NCI-H345 treated with DMSO at 0.1 percent for 48 hours (cell line): ENCODE results near the gene RNF223.
A peak's percentile ranks its signal among the peaks of the same experiment; 100 is the strongest.

Source experiments
- DNase-seq: peaks from one replicate; lab custom pipeline; 2025; ENCODE audit not compliant: unreplicated experiment; lab: John Stamatoyannopoulos, UW

Gene RNF223

DNA sequence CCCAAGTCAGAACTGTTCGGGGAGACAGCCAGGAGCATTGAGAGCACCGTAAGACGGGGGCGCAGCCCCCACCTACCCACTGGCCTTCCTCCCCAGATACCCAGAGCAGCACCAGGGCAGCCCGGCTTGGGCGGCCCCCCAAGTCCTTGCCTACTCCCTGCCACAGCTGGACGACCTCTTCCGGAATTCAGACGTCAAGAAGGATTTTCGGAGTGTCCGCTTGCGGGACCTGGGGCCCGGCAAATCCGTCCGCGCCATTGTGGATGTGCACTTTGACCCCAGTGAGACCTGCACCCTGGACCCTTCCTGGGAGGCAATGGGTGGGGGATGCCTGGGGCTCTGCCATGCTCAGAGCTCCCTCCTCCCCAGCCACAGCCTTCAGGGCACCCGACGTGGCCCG, 26.7 kb downstream of the RNF223 start:
- no peak for DNase-seq

DNA sequence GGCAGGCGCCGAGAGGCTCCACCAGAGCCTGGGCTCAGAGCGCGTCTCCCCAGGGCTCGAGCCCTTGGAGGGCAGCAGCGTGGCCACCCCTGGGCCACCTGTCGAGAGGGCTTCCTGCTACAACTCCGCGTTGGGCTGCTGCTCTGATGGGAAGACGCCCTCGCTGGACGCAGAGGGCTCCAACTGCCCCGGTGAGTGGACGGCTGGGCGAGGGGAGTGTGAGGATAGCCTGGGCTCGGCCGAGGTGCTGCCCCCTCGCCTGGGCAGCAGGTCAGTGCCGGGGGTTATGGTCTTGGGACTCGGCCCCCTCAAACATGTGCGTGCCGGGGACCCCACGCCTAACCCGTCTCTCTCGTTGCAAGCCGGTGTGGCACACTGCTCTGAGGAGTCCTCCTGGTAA, 27.3 kb downstream of the RNF223 start:
- DNase-seq, result no peak

DNA sequence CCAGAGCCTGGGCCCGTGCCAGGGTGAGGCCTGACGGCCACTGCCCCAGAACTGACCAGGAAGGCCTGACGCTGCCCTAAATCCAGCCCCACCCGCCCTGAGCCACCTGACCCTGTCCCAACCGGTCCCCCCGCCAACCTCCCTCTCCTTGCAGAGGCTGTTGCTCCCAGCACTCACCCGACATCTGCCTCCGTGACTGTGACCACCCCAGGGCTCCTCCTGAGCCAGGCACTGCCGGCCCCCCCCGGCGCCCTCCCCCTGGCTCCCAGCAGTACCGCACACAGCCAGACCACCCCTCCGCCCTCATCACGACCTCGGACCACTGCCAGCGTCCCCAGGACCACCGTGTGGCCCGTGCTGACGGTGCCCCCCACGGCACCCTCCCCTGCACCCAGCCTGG, 27.9 kb downstream of the RNF223 start:
- DNase-seq, result no peak

DNA sequence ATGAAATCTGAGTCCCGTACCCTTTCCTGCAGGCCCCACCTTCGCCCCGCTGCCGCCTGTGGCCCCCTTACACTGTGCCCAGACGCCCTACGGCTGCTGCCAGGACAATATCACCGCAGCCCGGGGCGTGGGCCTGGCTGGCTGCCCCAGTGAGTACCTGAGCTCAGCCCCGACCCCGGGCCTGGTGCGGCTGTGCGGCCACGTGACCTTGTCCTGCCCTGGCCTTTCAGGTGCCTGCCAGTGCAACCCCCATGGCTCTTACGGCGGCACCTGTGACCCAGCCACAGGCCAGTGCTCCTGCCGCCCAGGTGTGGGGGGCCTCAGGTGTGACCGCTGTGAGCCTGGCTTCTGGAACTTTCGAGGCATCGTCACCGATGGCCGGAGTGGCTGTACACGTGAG, 29.0 kb downstream of the RNF223 start:
- DNase-seq, result no peak

DNA sequence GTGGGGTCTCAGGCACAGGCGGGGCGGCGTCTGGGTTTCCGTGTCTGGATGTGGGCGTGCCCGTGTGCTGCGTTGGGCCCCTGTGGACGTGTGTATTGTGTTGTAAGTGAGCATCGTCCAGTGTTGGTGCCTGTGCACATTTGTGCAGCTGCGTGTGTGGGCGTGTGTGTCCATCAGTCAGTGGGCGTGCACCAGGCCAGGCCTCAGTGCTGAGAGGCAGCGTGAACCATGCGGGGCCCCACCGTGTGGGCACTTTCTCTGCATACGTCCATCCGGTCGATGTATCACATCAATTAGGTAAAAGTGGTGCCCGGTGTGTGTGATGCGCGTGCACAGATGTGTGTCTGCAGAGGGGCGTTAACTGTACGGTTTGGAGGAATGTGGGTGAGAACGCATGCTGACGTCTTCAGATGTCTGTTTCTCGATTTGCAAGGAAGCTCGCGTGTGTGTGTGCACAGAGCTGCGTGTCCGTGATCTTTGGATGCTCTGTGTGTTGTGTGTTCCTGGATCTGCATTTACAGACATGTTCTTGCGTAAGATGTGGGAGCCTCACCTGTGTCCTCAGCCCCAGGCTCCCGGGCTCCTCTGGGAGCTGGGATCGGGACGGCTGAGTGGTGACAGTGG, 29.5 kb downstream of the RNF223 start:
- DNase-seq, result no peak

DNA sequence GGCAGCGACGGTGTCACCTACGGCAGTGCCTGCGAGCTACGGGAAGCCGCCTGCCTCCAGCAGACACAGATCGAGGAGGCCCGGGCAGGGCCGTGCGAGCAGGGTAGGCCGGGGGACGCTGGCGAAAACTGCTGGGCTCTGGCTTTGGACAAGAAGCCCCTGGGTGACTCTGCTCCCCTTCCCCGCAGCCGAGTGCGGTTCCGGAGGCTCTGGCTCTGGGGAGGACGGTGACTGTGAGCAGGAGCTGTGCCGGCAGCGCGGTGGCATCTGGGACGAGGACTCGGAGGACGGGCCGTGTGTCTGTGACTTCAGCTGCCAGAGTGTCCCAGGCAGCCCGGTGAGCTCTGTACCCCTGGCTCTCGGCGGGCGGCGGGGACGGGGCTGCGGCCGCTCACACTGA, 30.2 kb downstream of the RNF223 start:
- no peak for DNase-seq

DNA sequence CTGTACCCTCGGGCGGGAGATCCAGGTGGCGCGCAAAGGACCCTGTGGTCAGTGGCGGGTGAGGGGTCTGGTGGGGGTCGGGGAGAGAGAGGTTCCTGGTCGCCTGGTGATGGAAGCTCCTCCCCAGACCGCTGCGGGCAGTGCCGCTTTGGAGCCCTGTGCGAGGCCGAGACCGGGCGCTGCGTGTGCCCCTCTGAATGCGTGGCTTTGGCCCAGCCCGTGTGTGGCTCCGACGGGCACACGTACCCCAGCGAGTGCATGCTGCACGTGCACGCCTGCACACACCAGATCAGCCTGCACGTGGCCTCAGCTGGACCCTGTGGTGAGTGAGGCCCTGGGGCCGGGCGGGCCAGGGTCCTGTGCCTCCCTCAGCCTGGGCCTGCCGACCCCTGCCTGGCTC, 30.7 kb downstream of the RNF223 start:
- no peak for DNase-seq

DNA sequence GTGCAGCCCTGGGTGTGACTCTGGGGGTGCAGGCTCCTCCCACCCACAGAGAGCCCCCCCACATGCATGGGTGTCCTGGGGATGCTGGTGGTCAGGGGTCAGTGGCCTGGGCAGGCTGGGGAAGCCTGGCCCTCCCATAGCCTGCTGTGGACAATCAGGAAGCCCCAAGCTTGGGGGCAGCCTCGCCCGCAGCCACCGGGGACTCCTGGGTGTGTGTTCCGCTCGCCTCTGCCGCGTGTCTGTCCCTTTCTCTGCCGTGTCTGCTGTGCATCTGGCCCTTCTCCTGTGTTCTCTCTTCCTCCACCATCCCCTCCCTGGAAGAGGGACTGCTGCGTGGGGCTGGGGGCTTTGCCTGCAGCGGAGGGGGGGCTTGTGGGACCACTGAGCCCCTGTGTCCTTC, 31.3 kb downstream of the RNF223 start:
- no peak for DNase-seq

DNA sequence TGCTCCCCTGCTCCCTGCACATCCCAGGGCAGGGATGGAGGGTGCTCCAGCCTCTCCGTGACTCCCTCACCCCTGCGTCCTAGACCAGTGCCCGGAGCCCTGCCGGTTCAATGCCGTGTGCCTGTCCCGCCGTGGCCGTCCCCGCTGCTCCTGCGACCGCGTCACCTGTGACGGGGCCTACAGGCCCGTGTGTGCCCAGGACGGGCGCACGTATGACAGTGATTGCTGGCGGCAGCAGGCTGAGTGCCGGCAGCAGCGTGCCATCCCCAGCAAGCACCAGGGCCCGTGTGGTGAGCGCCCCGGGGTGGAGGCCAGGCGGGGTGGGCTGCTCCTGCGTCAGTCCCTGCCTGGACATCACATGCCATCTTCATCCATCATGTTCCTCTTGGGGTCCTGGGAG, 32.2 kb downstream of the RNF223 start:
- no peak for DNase-seq

DNA sequence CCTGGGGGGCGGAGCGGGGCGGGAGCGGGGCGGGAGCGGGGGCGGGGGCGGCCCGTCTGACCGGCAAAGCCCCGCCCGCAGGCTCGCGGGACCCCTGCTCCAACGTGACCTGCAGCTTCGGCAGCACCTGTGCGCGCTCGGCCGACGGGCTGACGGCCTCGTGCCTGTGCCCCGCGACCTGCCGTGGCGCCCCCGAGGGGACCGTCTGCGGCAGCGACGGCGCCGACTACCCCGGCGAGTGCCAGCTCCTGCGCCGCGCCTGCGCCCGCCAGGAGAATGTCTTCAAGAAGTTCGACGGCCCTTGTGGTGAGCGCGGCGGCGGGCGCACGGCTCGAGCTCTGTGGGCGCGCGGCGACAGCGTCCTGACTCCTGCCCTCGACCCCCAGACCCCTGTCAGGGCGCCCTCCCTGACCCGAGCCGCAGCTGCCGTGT, 33.0 kb downstream of the RNF223 start:
- DNase-seq, result no peak

DNA sequence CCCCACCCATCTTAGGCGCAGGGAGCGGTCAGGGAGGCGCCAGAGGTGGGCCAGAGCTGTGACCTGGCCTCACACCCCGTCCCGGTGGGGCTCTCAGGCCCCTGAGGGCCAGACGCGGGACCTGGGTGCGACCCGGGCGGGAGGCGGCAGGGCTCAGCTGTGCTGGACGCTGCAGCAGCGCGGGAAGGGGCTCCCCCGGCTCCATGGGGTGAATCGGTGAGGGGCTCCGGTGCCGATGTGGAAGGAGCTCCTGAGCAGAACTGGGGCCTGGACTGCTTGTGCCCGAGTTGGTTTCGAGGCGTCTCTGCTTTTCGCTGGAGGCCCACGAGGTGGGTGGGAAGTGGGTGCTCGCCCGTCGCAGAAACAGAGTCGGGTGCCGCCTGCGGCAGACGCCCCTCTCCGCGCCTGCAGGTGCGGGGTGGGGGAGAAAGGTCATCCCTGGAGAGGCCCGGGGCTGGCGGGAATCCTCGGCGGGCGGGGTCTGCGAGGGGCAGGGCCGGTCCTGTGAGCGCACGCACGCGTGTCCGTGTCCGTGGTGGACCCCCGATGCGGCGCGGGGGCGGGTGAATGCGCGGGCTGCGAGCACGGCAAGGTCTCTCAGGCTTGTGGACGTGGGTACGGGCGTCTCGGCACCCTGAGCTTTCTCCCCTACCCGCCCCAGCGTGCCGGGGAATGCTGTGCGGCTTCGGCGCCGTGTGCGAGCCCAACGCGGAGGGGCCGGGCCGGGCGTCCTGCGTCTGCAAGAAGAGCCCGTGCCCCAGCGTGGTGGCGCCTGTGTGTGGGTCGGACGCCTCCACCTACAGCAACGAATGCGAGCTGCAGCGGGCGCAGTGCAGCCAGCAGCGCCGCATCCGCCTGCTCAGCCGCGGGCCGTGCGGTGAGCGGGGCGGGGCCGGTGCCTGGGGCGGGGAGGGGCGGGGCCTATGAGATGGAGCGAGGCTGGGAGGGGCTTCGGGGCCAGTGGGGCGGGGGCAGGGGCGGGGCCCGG, 33.8 kb downstream of the RNF223 start:
- DNase-seq, result peak; percentile 13

DNA sequence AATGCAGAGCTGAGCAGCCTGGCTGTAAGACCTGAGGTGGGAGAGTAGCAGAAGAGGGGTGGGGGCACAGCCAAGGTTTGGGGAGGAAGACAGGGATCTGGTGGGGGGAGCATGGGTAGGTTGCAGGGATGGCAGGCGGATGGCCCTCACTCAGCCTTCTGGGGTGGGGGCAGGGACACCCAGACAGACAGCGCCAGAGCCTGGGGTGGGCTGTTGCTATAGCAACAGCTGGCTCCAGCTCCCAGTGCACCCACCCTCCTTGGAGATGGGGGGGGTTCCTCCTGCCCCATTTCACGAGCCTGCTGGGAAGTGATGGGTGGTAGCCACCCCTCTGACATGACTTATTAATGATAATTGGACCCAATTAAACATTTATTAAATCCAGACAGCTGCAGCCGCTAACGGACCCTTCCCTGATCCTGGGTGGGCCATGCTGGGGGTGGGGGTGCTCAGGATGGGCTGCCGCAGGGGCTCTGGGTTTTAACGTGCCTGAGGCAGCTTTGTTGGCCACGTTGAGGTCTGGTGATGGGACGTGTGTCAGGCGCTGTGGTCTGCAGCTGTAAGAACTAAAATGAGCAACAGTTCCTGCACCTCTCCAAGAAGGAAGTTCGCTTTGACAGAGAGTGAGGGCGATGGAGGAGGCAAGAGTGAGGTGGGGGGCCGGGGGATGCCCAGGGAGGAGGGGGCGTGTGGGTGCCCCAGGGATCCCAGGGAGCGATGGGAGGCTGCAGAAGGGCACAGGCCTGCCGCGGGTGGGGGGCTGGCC, 34.8 kb downstream of the RNF223 start:
- no peak for DNase-seq

DNA sequence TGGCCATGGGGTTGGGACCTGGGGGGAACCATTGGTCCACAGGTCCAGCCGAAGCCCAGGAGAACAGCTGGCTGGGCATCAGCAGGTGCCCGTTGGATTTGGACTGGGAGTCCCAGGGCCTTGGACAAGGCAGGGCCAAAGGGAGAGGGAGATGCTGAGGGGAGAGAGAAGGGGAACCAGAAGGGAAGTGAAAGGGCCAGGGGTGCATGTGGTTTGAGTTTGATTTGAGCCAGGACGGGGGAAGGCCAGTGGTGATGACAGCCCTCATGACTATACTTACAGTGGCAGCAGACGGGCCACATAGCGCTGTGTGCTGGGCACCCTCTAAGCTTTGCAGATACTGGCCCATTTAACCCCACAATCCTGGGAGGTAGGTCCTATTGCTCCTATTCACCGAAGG, 35.4 kb downstream of the RNF223 start:
- no peak for DNase-seq

DNA sequence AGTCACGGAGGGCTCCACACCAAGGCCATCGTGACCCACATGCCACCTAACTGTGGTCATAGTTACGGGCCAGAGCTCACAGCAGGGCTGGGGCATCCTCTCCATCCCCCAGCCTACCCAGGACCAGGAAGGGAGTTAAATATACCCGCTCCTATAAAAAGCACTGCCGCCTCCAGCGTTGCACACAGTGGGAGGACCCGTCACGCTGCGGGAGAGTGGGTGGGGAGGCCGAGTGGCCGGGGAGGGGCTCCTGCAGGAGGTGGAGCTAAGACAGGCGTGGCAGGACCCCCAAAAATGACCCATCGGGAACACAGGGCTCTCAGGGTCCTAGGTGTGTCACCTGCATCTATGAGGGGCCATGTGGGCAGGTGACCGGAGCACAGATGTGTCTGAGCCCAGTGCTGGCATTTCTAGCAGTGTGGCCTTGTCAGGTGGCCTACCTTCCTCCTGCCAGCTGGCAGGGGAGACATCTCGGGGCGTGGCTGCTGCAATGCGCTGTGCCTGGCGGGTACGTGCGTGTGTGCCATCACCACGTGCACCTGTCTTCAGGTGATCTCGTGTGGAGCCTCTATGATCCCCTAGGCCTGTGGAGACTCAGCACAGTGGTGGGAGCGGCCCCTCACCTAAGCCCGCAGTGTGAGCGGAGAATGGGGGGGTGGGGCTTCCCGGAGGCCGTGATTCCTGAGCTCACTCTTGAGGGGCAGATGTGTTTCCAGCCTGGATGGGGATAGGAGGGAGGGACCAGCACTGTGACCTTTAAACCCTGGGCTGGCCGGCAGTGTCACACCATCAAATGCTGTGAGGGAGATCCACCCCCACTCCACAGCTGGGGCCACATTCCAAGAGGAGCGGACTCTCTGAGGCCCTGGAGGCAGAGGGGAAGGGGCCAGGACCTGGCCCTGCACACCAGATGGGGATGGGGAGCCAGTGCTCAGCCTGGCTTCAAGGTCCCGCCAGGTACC, 36.5 kb downstream of the RNF223 start:
- no peak for DNase-seq

DNA sequence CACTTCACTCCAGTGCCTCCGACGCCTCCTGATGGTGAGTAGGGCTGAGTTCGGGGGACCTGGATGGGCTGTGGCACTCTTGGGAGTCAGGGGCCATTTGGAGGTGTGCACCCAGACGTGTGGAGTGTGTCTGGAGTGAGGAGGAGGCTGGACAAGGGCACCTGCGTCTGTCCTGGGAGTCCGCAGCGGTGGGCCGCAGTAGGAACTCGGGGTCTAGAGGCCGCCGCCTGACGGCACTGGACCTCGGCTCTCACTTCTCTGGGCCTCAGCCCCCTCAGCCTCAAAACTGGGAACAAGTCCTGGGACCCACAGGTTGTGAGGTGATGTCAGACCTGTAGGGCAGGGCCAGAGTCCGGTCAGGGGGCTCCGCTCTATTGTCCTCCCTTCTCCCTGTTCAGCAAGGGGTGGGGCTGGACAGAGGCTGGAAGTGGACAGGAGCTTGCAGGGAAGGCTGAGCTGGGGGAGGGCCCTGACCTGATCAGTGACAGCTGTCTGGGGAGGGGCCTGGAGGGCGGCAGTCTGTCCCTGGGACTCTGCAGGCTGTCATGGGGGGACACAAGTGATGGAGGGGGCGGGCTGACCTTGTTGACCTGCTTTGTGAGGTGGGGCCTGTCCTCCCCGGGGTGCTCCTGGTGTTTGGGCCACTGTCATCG, 38.7 kb downstream of the RNF223 start:
- DNase-seq, result no peak

DNA sequence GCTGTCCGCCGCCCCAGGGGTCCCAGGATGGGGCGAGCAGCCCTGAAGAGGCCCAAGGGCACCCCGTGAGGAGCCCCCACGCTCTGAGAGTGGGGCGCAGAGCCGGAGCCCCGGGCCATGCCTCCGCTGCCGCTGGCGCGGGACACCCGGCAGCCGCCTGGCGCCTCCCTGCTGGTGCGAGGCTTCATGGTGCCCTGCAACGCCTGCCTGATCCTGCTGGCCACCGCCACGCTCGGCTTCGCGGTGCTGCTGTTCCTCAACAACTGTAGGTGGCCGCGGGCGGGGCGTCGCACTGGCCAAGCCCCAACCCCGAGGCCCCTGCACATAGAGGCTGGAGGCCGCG, 39.7 kb downstream of the RNF223 start:
- no peak for DNase-seq

DNA sequence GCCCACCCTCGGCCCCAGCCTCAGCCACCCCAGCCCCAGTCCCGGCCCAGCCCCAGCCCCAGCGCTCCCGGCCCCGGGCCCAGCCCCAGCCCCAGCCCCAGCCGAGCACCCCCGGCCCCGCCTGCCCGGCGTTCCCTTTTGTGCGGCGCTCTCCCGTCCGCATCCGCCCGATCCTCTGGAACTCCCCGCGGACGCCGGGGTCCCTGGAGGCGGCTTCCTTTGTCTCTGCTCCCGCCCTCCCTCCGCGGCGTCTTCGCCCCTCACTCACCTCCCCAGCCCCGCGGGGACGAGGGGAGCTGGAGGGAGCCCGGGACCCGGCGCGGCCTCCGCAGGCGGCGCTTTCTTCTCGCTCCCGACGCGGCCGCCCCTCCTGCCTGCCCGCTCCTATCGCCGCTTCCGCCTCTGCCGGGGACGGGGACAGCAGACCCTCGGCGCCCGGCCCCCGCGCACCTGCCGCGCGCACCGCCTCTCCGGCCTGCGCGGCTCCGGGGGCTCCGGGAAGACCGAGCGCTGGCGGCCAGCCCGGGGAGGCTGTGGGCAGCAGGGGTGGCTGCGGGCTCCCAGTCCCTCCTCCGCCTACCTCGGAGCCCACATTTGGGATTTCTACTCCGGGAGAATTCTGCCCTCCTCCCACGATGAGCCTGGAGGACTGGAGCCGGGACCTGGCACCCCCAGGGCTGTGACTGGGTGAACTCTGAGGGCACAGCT, 40.2 kb downstream of the RNF223 start:
- no peak for DNase-seq

DNA sequence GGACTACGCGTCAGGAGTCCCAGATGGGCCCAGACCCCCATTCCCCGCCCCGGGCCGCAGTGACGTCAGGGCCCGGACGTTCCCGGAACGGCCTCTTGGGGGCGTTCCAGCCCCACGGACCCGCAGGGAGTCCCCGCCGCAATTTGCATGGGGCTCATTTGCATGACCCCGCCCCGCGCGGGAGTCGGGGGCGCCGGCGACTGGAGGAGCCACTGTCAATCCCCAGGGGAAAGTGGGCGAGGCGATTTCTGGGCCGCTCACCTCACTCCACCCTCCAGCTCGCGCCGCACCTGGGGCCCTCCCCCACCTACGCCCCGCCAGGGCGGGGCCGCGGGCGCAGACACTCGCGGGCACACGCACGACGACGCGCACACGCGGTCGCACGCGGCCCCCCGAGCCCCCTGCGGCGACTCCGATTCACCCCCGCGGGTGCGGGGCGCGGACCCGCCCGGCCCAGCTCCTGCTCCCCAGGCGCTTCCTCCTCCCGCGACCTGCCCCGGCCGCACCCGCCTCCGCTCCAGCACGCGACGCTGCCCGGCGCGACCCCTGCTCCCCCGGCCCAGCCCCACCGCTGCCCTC, 41.0 kb downstream of the RNF223 start:
- DNase-seq, result peak; percentile 83

DNA sequence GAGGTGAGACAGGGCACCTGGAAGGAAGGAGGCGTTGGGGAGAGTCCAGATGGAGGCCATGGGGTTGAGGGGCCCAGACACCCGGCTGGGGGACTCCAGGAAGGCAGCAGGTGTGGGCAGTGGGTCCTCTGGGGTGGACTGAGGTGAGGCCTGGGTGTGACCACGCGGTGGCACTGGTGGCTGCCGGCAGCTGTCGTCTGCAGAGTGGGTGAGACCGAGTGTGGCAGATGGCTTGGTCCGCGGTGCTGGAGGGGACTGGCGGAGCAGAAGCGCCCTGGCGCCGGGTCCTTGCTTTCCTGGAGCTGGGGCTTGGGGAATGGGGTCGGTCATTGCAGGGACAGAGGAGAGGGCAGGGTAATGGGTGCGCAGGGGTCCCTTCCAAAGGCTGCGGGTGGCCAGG, 41.7 kb downstream of the RNF223 start:
- DNase-seq, result peak; percentile 6
